Activated CD4-positive, alpha-beta T cell treated with anti-CD3 and anti-CD28 coated beads, Interleukin-2, amount 50 U/mL, for 24 hours (primary cell): ENCODE measurements around the gene EMX1.

Experiments
- DNase-seq, 2 donors: peaks; one replicate each; pipeline ENCODE4 v3.0.0-alpha.2; 2020; ENCODE audit warnings: low read depth in 1 of 2, low spot score in 1 of 2

EMX1 gene

DNA sequence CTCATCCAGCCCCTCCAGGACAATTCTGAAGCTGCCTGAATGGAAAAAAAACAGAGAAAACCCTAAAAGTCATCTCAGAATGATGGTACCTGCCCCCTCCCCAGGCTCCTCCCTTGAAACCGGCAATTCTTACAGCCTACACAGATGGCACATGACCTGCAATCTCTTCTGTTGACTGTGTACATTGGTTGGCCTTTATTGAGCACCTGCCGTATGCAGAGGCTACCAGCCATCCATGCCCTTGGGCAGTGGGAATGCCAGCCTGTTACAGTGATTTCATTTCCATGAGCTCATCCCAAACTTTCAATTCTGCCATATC is 57.1 kb downstream of the EMX1 start:
- no peak for DNase-seq

DNA sequence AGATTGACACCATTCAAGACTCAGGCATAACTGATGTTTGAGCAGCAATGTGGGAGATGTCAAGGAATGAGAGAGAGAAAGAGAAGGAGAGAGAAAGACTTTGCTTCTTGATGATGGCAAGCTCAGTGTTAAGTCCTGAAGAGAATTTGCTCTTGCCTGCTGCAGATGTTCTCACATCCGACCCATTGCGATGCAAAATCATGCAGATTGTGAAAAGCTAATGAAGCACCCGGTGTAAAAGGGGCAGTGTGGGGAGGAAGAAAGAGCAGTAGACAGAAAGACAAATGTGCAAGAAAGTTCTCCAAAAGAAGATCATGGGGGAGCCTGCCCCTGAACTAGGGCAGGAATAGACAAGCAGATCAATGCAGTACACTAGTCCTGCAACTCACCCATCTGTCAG is 57.7 kb downstream of the EMX1 start:
- DNase-seq, result no peak

GRCh38 chr2:72979896-72980295 is 62.6 kb downstream of the EMX1 start:
- no peak for DNase-seq

GRCh38 chr2:72980535-72981217 is 63.4 kb downstream of the EMX1 start:
- no peak for DNase-seq

- no peak for DNase-seq
Observed at GRCh38 chr2:72981536-72981935, 64.2 kb downstream of the EMX1 start.

DNA sequence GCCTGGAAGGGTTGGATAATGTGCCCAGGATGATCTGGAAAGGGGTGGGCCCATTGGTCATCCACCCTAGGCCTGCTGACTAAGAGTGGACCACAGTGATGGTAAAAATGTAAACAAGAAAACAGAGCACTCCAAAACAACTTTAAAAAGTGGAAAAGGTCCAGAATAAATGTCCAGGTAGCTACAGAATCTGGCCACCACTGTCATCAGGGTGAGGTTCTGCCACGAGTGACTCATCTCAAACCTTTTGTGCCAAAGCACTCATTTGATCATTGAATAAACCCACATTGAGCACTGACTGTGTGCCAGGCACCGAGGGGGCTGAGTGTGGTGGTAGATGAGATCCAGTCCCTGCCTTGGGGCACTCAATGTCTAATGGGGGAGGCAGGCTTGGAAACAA is 64.9 kb downstream of the EMX1 start:
- DNase-seq, result no peak

DNA sequence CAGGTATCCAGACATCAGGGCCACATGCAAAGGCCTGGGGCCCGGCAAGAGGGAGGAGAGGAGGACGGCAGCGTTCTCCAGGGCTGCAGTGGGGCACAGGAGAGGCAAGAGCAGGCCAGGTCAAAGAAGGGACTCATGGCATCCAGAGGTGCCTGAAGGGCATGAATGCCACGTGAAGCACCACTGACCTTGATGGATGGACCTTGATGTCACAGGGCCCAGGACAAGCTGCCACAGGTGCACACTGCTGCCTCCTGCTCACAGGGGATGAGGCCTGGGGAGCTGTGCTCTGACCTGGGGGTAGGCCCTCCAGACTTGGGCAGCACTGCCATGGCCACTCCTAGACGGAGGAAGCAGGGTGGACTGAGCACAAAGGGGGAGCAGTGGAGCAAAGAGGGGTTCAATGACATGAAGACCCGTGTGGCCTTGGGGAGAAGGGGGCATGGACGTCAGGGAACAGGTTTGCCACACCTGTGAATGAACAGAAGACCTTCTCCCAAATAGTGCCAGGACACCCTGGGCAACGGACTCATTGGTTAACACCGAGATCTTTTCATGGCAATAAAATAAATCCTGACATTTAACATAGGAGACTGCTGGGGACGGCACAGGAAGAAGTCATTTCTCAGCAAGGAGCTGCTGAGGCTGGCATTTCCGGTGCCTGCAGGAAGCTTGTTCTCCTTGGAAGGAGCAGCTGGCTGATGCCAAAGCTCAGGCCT is 65.6 kb downstream of the EMX1 start:
- no peak for DNase-seq

DNA sequence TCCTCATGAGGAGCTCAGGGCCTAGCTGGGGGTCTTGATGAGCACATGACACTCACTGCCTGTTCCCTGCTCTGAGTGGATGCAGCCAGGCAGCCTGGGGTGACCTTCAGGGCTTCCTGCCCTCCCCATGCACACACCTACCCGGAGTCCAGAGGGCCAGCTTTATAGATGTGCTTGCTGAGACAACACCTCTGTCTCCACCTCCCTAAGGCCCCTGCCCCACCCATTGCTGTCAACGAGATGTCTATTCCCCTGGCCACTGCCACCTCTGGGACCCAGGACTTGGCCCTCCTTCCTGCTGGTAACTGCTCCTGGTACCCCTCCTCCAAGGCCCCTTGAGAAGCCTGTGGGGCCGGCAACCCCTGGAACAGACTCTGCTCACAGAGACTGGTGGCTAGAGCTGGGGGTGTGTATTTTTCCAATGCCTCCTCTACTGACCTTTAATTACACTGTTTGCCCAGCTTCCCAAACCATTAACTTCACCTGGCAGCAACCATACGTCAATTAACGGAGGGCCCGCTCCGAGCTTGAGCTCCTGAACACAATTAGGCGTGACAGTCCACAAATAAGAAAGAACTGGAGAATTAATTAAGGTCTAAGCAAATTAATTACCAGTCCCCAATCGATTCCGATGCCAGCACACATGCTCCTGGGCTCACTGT is 66.3 kb downstream of the EMX1 start:
- DNase-seq, result no peak

GRCh38 chr2:72984172-72984671 is 66.9 kb downstream of the EMX1 start:
- no peak for DNase-seq
